Activated CD8-positive, alpha-beta T cell treated with anti-CD3 and anti-CD28 coated beads, Interleukin-2, amount 10 ng/mL, durations not matched to agents 7 days and 5 days (primary cell): Measurements from ENCODE around the gene EBF3. TPM values are rescaled to one million over a fixed set of nuclear protein-coding genes. Genes with fewer than 3 reads are reported as not detected.

Experiments
- ATAC-seq: fragments of 150-1000 bp; cut with Tn5 transposase; one replicate; pipeline ENCODE4 v1.10.0; 2021; ENCODE audit warnings: moderate library complexity
- CTCF ChIA-PET: fragments of 350-600 bp; sonication (Branson Sonifier 250); formaldehyde crosslinking; loops from one replicate; lab custom pipeline; 2021; ENCODE audit warnings: antibody characterized with exemption; lab: Charles Lee
- POLR2A ChIA-PET: fragments of 350-600 bp; sonication (Branson Sonifier 250); formaldehyde crosslinking; loops from one replicate; lab custom pipeline; 2021; ENCODE audit warnings: antibody characterized with exemption; lab: Charles Lee
- DNase-seq: peaks from one replicate; pipeline ENCODE4 v3.0.0-alpha.2; 2020
- H3K27ac Mint-ChIP-seq: one replicate; pipeline ENCODE4 v1.8.0; 2021; ENCODE audit warnings: mild to moderate bottlenecking, mixed read lengths
- H3K27me3 Mint-ChIP-seq: one replicate; pipeline ENCODE4 v1.8.0; 2021; ENCODE audit warnings: low read depth, mixed read lengths
- H3K36me3 Mint-ChIP-seq: one replicate; pipeline ENCODE4 v1.8.0; 2021; ENCODE audit warnings: low read depth, mixed read lengths
- H3K4me1 Mint-ChIP-seq: one replicate; pipeline ENCODE4 v1.8.0; 2021; ENCODE audit warnings: low read depth, mixed read lengths
- H3K4me3 Mint-ChIP-seq: one replicate; pipeline ENCODE4 v1.8.0; 2021; ENCODE audit warnings: mild to moderate bottlenecking, mixed read lengths
- H3K9me3 Mint-ChIP-seq: one replicate; pipeline ENCODE4 v1.8.0; 2022; ENCODE audit warnings: mixed read lengths; ENCODE audit not compliant: insufficient read depth
- total RNA-seq, 2 experiments: library from RNA; stranded (reverse); gene quantifications; one replicate each; pipeline ENCODE4 v1.2.3, GENCODE V29; 2021

EBF3 gene
- total RNA-seq, 2 experiments from 2014 or later = not detected

DNA sequence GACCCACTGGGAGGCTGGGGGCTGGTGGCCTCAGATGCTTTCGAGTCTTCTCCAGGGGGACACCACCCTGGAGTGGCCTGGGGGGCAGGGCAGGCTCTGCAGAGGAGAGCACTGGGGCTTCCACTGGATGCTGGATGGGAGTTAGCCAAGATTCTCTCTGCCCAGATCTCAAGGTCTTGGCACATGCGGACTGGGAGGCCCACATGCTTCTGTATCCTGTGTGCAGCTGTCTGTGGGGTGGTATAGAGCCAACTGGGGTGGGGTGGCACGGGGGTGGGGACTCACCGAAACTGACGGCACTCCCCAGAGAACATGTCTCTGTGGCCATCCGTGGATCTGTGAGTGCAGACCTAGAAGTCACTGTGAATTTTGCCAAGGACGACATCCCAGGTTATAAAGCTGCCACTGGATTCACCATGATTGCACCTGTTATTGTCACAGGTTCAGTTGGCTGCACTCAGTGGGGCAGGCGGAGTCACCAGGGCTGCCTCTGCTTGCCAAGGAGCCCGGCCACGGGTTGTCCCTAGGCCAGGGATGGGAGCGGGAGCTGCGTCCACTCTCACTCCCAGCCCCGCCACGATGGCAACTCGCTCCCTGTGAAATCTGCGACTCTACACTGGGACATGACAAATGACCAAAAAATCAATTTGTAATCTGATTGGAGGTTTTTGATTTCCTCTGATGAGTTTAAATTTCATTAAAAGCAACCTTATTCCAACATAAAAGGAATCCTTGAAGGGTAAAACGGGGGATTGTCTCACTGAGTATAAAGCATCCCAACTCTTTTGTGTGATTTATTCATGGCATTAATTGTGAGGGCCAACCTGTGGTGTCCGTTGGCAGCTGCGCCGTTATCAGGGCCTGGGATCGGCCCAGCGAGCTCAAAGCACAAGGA lies 131.3 kb downstream of the EBF3 start:
- no peaks in the 10 kb centered on the region for H3K4me1 Mint-ChIP-seq
- no peak overlapping the region for H3K27ac Mint-ChIP-seq
- ChIA-PET CTCF (no interaction called here), POLR2A (no interaction called here)
- H3K9me3 Mint-ChIP-seq = no peaks in the 10 kb centered on the region
- H3K36me3 Mint-ChIP-seq = no peaks in the 10 kb centered on the region
- ATAC-seq (no peak), DNase-seq (no peak)
- peaks cover 3% of the 10 kb centered on the region for H3K27me3 Mint-ChIP-seq
- H3K4me3 Mint-ChIP-seq = no peak overlapping the region

DNA sequence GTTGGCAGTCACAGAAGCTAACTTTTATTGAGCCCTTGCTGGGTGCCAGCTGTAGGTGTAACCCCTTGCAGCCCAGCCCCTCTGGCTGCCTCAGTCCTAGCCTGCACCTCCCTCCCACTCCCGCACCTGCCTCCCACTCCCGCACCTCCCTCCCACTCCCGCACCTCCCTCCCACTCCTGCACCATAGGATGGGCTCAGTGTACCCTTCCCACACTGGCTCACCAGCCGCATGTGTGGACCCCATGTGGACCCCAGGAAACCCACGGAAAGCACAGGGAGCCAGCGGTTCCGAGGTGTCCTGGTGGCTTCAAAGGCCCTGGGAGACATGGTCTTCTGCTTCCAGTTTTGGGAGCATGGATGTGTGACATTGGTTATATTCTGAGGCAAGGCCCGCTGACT lies 132.9 kb downstream of the EBF3 start:
- ChIA-PET POLR2A (no interaction called here), CTCF (no interaction called here)
- Mint-ChIP-seq H3K4me3 (no peak overlapping the region), H3K9me3 (no peaks in the 10 kb centered on the region), H3K4me1 (no peaks in the 10 kb centered on the region), H3K36me3 (no peaks in the 10 kb centered on the region), H3K27me3 (peaks cover 3% of the 10 kb centered on the region), H3K27ac (no peak overlapping the region)
- ATAC-seq (no peak), DNase-seq (no peak)

DNA sequence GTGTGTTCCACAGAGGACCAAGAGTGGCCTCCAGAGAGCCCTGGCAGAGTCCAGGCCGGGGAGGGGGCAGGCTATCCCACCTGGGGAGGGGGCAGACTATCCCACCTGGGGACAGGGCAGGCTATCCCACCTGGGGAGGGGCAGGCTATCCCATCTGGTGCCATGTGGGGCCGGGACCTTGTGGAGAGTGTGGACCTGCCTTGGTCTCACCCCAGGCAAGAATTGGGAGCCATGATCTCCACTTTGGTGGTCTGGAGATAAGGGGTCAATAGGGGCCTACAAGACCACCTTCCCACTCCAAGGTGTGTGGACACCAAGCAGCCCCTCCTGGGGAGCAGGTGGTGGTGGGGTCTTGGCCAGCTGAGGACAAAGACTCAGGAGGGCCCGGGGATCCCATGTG lies 138.2 kb downstream of the EBF3 start:
- ATAC-seq (no peak), DNase-seq (no peak)
- ChIA-PET CTCF (no interaction called here), POLR2A (no interaction called here)
- Mint-ChIP-seq H3K36me3 (no peaks in the 10 kb centered on the region), H3K27ac (no peak overlapping the region), H3K4me3 (no peak overlapping the region), H3K9me3 (no peaks in the 10 kb centered on the region), H3K27me3 (peaks cover 3% of the 10 kb centered on the region), H3K4me1 (no peaks in the 10 kb centered on the region)

DNA sequence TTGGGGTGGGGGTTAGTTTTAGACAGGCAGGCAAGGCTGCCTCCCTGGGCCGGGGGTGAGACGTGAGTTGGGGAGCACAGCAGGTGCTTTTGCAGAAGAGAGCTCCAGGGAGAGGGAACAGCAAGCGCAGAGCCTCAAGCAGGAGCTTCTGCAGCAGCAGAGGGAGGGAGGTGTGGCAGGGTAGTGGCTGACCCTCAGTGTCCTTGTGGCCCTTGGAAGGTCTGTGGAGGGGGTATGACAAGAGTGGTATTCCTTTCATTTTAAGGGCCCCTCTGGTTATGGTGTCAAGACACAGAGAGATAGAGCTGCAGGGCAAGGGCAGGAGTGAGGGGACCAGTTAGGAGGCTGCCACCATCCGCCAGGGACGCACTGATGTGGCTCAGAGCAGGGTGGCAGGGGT lies 138.9 kb downstream of the EBF3 start:
- ChIA-PET CTCF (no interaction called here), POLR2A (no interaction called here)
- Mint-ChIP-seq H3K36me3 (no peaks in the 10 kb centered on the region), H3K27ac (no peak overlapping the region), H3K27me3 (peaks cover 3% of the 10 kb centered on the region), H3K4me1 (no peaks in the 10 kb centered on the region), H3K9me3 (no peaks in the 10 kb centered on the region), H3K4me3 (no peak overlapping the region)
- ATAC-seq (no peak), DNase-seq (no peak)

DNA sequence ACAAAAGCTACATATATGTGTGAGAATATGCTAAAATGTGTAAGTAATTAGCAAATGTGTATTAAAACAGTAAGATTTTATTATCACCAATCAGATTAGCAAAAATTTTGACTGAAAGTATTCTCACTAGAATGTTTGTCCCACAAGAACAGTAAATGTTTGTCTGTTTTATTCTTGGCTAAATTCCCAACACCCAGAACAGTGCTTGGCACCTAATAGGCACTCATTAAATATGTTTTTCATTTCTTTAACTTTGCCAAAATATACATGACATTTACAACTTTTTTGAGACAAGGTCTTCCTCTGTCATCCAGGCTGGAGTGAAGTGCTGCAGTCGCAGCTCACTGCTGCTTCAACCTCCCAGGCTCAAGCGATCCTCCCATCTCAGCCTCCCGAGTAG lies 143.6 kb downstream of the EBF3 start:
- no peaks in the 10 kb centered on the region for H3K36me3 Mint-ChIP-seq
- no peaks in the 10 kb centered on the region for H3K9me3 Mint-ChIP-seq
- DNase-seq = no peak
- no peaks in the 10 kb centered on the region for H3K4me1 Mint-ChIP-seq
- ChIA-PET POLR2A (no interaction called here), CTCF (no interaction called here)
- no peak overlapping the region for H3K27ac Mint-ChIP-seq
- no peak overlapping the region for H3K4me3 Mint-ChIP-seq
- H3K27me3 Mint-ChIP-seq = no peaks in the 10 kb centered on the region
- ATAC-seq = no peak

DNA sequence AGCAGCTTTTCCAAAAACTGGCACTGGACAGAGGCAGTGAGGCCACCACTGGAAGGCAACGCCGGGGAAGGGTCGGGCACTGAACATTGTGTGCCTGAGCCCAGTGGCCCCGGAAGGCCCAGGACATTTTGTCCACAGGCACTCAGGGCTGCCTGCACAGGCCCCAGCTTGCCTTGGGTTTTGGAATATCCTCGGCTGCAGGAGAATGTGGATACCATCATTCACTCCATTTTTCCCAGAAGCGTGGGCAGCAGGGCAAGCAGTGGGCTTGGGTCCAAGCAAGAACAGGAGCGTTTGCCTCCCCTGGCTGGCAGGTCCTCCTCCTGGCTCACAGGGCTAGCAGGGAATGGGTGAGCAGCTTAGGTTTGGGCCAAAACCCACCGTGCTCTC lies 147.4 kb downstream of the EBF3 start:
- DNase-seq (no peak), ATAC-seq (no peak)
- H3K27me3 Mint-ChIP-seq = no peaks in the 10 kb centered on the region
- no peaks in the 10 kb centered on the region for H3K36me3 Mint-ChIP-seq
- no peaks in the 10 kb centered on the region for H3K4me1 Mint-ChIP-seq
- ChIA-PET POLR2A (no interaction called here), CTCF (no interaction called here)
- no peaks in the 10 kb centered on the region for H3K9me3 Mint-ChIP-seq
- no peak overlapping the region for H3K4me3 Mint-ChIP-seq
- H3K27ac Mint-ChIP-seq = no peak overlapping the region

DNA sequence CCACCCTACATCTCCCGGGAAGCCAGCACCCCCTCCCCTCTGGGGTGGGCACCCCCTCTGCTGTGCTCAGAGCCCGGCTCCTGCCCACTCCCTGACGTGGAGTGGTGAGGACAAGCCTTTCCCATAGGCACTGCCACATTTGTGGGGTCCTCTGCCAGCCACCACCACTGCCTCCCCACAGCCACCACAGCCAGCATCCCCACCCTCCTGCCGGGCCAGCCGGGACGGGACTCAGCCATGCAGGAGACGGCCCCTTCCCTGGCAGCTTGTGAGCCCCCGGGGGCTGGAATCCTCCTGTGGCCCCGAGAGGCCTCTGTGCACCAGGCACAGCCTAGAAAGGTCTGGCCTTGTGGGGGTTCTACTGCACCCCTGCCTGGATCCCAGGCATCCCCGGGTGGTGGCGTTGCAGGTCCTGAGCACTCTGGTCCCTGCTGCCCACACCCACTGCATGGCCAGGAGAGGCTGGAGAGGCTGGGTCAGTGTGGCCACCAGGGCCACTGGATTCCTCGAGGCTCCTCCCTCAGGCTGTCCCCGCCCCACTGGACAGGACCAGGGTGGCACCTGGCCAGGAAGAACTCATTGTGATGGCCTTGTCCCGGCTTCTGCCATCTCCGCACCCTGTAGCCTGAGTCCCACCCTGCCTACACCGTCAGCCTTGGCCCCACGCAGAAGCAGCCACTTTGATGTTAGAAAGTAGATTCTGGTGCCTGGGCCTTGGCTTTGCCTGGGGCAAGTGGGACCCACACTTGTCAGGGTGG lies 148.0 kb downstream of the EBF3 start:
- ChIA-PET POLR2A (no interaction called here), CTCF (no interaction called here)
- H3K36me3 Mint-ChIP-seq = no peaks in the 10 kb centered on the region
- H3K4me1 Mint-ChIP-seq = no peaks in the 10 kb centered on the region
- H3K4me3 Mint-ChIP-seq = no peak overlapping the region
- H3K27ac Mint-ChIP-seq = no peak overlapping the region
- DNase-seq = no peak
- H3K27me3 Mint-ChIP-seq = no peaks in the 10 kb centered on the region
- H3K9me3 Mint-ChIP-seq = no peaks in the 10 kb centered on the region
- no peak for ATAC-seq

DNA sequence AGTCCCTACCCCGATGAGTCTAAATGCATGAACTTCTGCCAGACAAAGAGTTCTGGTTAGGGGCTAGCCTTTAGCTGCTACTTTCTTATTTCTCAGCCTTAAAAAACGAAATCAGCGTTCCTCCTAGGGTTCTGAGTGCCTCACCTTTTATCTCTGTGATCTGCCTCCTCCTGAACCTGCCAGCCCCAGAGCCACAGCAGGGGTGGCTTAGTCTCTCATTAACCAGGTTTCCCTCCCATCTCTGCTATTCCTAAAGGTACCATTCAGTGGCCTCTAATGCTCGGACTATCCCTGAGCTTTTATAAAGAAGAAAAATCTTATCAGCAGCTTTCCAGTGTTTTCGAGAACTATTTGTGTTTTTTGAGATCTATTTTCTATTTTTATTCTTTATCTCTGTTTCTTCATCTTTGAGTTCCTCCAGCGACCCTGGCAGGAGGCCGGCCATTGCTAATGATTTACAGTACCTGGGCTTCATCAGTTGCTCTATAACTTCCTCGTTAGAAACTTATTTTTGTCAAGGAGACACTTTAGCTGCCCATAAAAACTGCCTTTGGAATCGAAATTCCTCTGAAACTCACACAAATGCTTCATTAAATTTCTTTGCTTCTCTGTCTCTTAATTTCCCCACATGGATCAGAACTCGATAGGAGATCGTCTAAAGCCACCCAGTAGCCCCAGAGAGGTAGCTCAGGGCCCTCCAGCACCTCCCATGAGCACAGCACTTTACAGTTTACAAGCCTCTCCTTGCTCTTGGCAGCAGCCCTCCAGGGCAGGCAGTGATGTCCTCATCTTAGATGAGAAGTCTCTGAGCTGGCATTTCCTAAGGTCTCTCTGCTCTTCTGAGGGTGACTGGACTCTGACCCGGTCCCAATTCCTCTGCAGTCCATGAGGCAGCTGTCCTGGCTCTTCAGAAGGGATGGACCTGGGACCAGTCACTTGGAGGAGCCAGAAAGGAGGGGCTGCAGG lies 149.1 kb downstream of the EBF3 start:
- DNase-seq = no peak
- CTCF ChIA-PET = no interaction called here

DNA sequence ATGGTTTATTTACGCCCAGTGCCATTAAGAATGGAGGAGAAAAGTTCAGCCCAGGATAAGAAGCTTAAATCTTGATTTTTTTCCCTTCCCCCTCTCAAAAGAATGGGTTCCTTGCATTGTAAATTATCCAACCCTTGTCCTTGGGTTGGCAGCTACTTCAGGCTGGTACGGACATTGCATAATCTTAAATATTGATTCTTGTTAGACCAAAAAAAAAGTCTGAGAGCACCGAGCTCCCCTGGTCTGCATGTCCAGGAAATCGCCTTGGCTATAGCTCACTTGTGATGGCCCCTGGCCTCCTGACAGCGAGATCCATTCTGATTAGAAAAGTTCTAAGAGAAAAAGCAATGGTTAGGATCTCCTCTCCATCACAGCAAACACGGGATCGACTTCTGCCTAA lies 151.7 kb downstream of the EBF3 start:
- Mint-ChIP-seq H3K4me3 (no peak overlapping the region), H3K27me3 (no peaks in the 10 kb centered on the region), H3K27ac (no peak overlapping the region), H3K9me3 (no peaks in the 10 kb centered on the region), H3K36me3 (no peaks in the 10 kb centered on the region), H3K4me1 (no peaks in the 10 kb centered on the region)
- CTCF ChIA-PET = no interaction called here
- ATAC-seq (no peak), DNase-seq (no peak)
- POLR2A ChIA-PET = no interaction called here

More for the DNA sequence above, 149.1 kb downstream of the EBF3 start:
- Mint-ChIP-seq H3K4me3 (no peak overlapping the region), H3K9me3 (no peaks in the 10 kb centered on the region), H3K27ac (no peak overlapping the region), H3K4me1 (no peaks in the 10 kb centered on the region), H3K36me3 (no peaks in the 10 kb centered on the region), H3K27me3 (no peaks in the 10 kb centered on the region)
- ATAC-seq = no peak
- POLR2A ChIA-PET = no interaction called here

DNA sequence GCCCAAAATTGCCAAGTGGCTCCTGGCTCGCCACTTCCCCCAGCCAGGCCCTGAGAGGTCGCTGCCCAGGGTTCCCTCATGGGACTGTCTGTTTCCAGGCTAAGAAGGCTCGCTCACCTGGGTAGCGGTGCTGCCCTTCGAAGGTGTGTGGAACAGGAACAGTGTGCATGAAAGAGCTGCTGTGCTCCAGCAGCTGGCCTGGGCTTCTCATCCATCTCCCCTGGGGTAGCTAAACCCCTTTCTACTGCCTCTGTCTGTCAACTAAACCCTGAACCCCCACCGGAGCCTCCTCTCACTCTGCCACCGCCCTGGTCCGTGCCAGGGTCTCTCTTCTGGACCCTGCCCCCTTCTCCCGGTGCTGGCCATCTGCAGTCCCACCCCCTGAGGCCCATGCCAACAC lies 152.9 kb downstream of the EBF3 start:
- H3K4me1 Mint-ChIP-seq = no peaks in the 10 kb centered on the region
- ChIA-PET POLR2A (no interaction called here), CTCF (no interaction called here)
- no peak for DNase-seq
- H3K27ac Mint-ChIP-seq = no peak overlapping the region
- no peaks in the 10 kb centered on the region for H3K36me3 Mint-ChIP-seq
- H3K27me3 Mint-ChIP-seq = no peaks in the 10 kb centered on the region
- ATAC-seq = no peak
- no peak overlapping the region for H3K4me3 Mint-ChIP-seq
- H3K9me3 Mint-ChIP-seq = no peaks in the 10 kb centered on the region

DNA sequence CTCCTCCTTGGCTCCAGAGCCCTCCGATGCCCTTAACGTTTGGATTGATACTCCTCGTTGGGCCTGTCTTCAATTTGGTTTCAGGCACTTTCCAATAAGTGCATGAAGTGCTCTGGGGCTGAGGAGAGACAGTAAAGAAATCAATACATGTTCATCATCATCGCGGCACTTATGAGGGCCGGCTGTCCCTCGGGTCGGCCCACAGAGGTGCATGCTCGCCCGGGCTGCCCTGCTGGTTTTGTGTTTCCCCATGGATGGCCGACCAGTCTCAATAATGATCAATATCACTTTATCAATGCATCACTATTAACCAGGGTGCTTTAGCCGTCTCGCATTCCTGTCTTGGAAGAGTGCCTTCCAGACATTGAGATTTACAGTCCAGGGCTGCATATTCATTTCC lies 154.2 kb downstream of the EBF3 start:
- H3K27ac Mint-ChIP-seq = no peak overlapping the region
- no peak for DNase-seq
- H3K4me1 Mint-ChIP-seq = no peaks in the 10 kb centered on the region
- H3K27me3 Mint-ChIP-seq = no peaks in the 10 kb centered on the region
- no peak for ATAC-seq
- H3K36me3 Mint-ChIP-seq = no peaks in the 10 kb centered on the region
- H3K4me3 Mint-ChIP-seq = no peak overlapping the region
- ChIA-PET CTCF (no interaction called here), POLR2A (no interaction called here)
- H3K9me3 Mint-ChIP-seq = no peaks in the 10 kb centered on the region
